ENCODE measurements around the gene NTM.

NTM gene

GRCh38 chr11:131683666-131684065 is 313.3 kb downstream of the NTM start:
- H3K4me3 ChIP-seq (ENCODE audit: low read depth, low read length, poor library complexity, severe bottlenecking) = no peak overlapping the region
- H3K9ac ChIP-seq (ENCODE audit: low read length) = no peak overlapping the region
- no peak overlapping the region for H2AFZ ChIP-seq (ENCODE audit: low read length)
- TF ChIP-seq CTCF (IDR thresholded peaks at IDR 0.05; ENCODE audit: low read length) (no peak), EZH2 (IDR thresholded peaks at IDR 0.05; ENCODE audit: borderline replicate concordance, low read length) (no peak)
- no peaks in the 10 kb centered on the region for H3K4me1 ChIP-seq (ENCODE audit: insufficient read depth, low read length, severe bottlenecking)
- no peak overlapping the region for H3K4me2 ChIP-seq (ENCODE audit: low read length)
- no peaks in the 10 kb centered on the region for H3K36me3 ChIP-seq (ENCODE audit: insufficient read depth, low read length)
- H3K79me2 ChIP-seq (ENCODE audit: insufficient read depth, low read length) = no peaks in the 10 kb centered on the region
- no peaks in the 10 kb centered on the region for H4K20me1 ChIP-seq (ENCODE audit: insufficient read depth, low read length)
- no peak overlapping the region for H3K27ac ChIP-seq (ENCODE audit: low read depth, low read length, poor library complexity, severe bottlenecking)
- H3K9me3 ChIP-seq (ENCODE audit: low read length) = no peaks in the 10 kb centered on the region
- no peaks in the 10 kb centered on the region for H3F3A ChIP-seq (ENCODE audit: insufficient read depth, low read length)
- H3K27me3 ChIP-seq (ENCODE audit: insufficient read depth, low read length) = no peaks in the 10 kb centered on the region
- no peaks in the 10 kb centered on the region for H3K9me2 ChIP-seq (ENCODE audit: low read depth, low read length)

GRCh38 chr11:131684111-131685060 is 314.0 kb downstream of the NTM start:
- no peak for TF ChIP-seq EZH2 (IDR thresholded peaks at IDR 0.05; ENCODE audit: borderline replicate concordance, low read length)
- TF ChIP-seq CTCF (IDR thresholded peaks at IDR 0.05; ENCODE audit: low read length) = no peak
- no peaks in the 10 kb centered on the region for H3K79me2 ChIP-seq (ENCODE audit: insufficient read depth, low read length)
- no peak overlapping the region for H2AFZ ChIP-seq (ENCODE audit: low read length)
- H3K27me3 ChIP-seq (ENCODE audit: insufficient read depth, low read length) = no peaks in the 10 kb centered on the region
- no peaks in the 10 kb centered on the region for H3F3A ChIP-seq (ENCODE audit: insufficient read depth, low read length)
- no peak overlapping the region for H3K27ac ChIP-seq (ENCODE audit: low read depth, low read length, poor library complexity, severe bottlenecking)
- H4K20me1 ChIP-seq (ENCODE audit: insufficient read depth, low read length) = no peaks in the 10 kb centered on the region
- H3K4me1 ChIP-seq (ENCODE audit: insufficient read depth, low read length, severe bottlenecking) = no peaks in the 10 kb centered on the region
- H3K9me2 ChIP-seq (ENCODE audit: low read depth, low read length) = no peaks in the 10 kb centered on the region
- no peaks in the 10 kb centered on the region for H3K9me3 ChIP-seq (ENCODE audit: low read length)
- no peak overlapping the region for H3K4me2 ChIP-seq (ENCODE audit: low read length)
- H3K36me3 ChIP-seq (ENCODE audit: insufficient read depth, low read length) = no peaks in the 10 kb centered on the region
- no peak overlapping the region for H3K4me3 ChIP-seq (ENCODE audit: low read depth, low read length, poor library complexity, severe bottlenecking)
- no peak overlapping the region for H3K9ac ChIP-seq (ENCODE audit: low read length)

GRCh38 chr11:131685206-131685605 is 314.8 kb downstream of the NTM start:
- Histone ChIP-seq H3K27me3 (ENCODE audit: insufficient read depth, low read length) (no peaks in the 10 kb centered on the region), H3K27ac (ENCODE audit: low read depth, low read length, poor library complexity, severe bottlenecking) (no peak overlapping the region), H3K9me3 (ENCODE audit: low read length) (no peaks in the 10 kb centered on the region), H3K9ac (ENCODE audit: low read length) (no peak overlapping the region), H3F3A (ENCODE audit: insufficient read depth, low read length) (no peaks in the 10 kb centered on the region), H3K4me2 (ENCODE audit: low read length) (no peak overlapping the region), H4K20me1 (ENCODE audit: insufficient read depth, low read length) (no peaks in the 10 kb centered on the region), H3K36me3 (ENCODE audit: insufficient read depth, low read length) (no peaks in the 10 kb centered on the region), H2AFZ (ENCODE audit: low read length) (no peak overlapping the region), H3K4me3 (ENCODE audit: low read depth, low read length, poor library complexity, severe bottlenecking) (no peak overlapping the region), H3K9me2 (ENCODE audit: low read depth, low read length) (no peaks in the 10 kb centered on the region), H3K4me1 (ENCODE audit: insufficient read depth, low read length, severe bottlenecking) (no peaks in the 10 kb centered on the region), H3K79me2 (ENCODE audit: insufficient read depth, low read length) (no peaks in the 10 kb centered on the region)
- no peak for TF ChIP-seq CTCF (IDR thresholded peaks at IDR 0.05; ENCODE audit: low read length)
- no peak for TF ChIP-seq EZH2 (IDR thresholded peaks at IDR 0.05; ENCODE audit: borderline replicate concordance, low read length)

Measured in OCI-LY1 (cell line).